WTC11 (cell line): Measurements from ENCODE around the gene TXNDC2. TPM values are rescaled to one million over a fixed set of nuclear protein-coding genes. Genes with fewer than 3 reads are reported as not detected.

Source experiments
- ATAC-seq: fragments of 200-7000 bp; cut with Tn5 transposase; 2 replicates; pipeline ENCODE4 v1.10.0; 2021; ENCODE audit warnings: mild to moderate bottlenecking, moderate library complexity
- CTCF ChIA-PET: fragments of 300-600 bp; sonication (Branson Sonifier 250); formaldehyde crosslinking; loops from one replicate; lab custom pipeline; 2021; ENCODE audit warnings: antibody characterized with exemption; lab: Charles Lee
- POLR2A ChIA-PET: fragments of 350-600 bp; sonication (Branson Sonifier 250); formaldehyde crosslinking; loops from one replicate; lab custom pipeline; 2021; ENCODE audit warnings: antibody characterized with exemption; lab: Charles Lee
- DNase-seq: peaks from one replicate; pipeline ENCODE4 v3.0.0; 2021; ENCODE audit warnings: low spot score
- H3K27ac Mint-ChIP-seq: 2 replicates; pipeline ENCODE4 v1.8.0; 2021; ENCODE audit warnings: mixed read lengths
- H3K27me3 Mint-ChIP-seq: 2 replicates; pipeline ENCODE4 v1.8.0; 2021; ENCODE audit warnings: low read depth, mild to moderate bottlenecking, moderate library complexity, mixed read lengths
- H3K36me3 Mint-ChIP-seq: 2 replicates; pipeline ENCODE4 v1.8.0; 2021; ENCODE audit warnings: mixed read lengths
- H3K4me1 Mint-ChIP-seq: 2 replicates; pipeline ENCODE4 v1.8.0; 2022; ENCODE audit warnings: mixed read lengths
- H3K4me3 Mint-ChIP-seq: 2 replicates; pipeline ENCODE4 v1.8.0; 2021; ENCODE audit warnings: mild to moderate bottlenecking, moderate library complexity, mixed read lengths
- H3K9me3 Mint-ChIP-seq: 2 replicates; pipeline ENCODE4 v1.8.0; 2021; ENCODE audit warnings: mixed read lengths
- CBFB ChIP-seq: sonication (generic); formaldehyde crosslinking; IDR thresholded peaks from 2 replicates; pipeline ENCODE4 v1.8.1; 2022; ENCODE audit warnings: mild to moderate bottlenecking, low read depth, missing genetic modification reagents
- ELF4 ChIP-seq: sonication (generic); formaldehyde crosslinking; IDR thresholded peaks from 2 replicates; pipeline ENCODE4 v1.8.1; 2022; ENCODE audit warnings: low read depth, mild to moderate bottlenecking, moderate library complexity, missing genetic modification reagents
- EMX1 ChIP-seq: fragments of 250-450 bp; sonication (Bioruptor Pico); IDR thresholded peaks from 2 replicates; pipeline ENCODE4 v1.8.0; 2021; ENCODE audit warnings: mild to moderate bottlenecking
- HMGA2 ChIP-seq: fragments of 250-450 bp; sonication (Bioruptor Pico); IDR thresholded peaks from 2 replicates; pipeline ENCODE4 v1.4.0; 2021; ENCODE audit warnings: mild to moderate bottlenecking, moderate library complexity
- JUN ChIP-seq: sonication (generic); formaldehyde crosslinking; IDR thresholded peaks from 2 replicates; pipeline ENCODE4 v1.8.0; 2023; ENCODE audit warnings: mild to moderate bottlenecking, missing genetic modification reagents
- NFYB ChIP-seq: sonication (generic); formaldehyde crosslinking; conservative IDR thresholded peaks from 2 replicates; pipeline ENCODE4 v1.8.0; 2022; ENCODE audit warnings: low read depth, missing genetic modification reagents
- SMAD4 ChIP-seq: sonication (generic); formaldehyde crosslinking; IDR thresholded peaks from 2 replicates; pipeline ENCODE4 v1.8.0; 2022; ENCODE audit warnings: mild to moderate bottlenecking, missing genetic modification reagents
- SOX15 ChIP-seq: fragments of 250-450 bp; sonication (Bioruptor Pico); IDR thresholded peaks from 2 replicates; pipeline ENCODE4 v1.9.0; 2021; ENCODE audit warnings: mild to moderate bottlenecking
- TEAD4 ChIP-seq: sonication (generic); formaldehyde crosslinking; IDR thresholded peaks from 2 replicates; pipeline ENCODE4 v1.8.0; 2022; ENCODE audit warnings: mild to moderate bottlenecking, missing genetic modification reagents
- ZBTB21 ChIP-seq: sonication (generic); formaldehyde crosslinking; IDR thresholded peaks from 2 replicates; pipeline ENCODE4 v1.8.1; 2023; ENCODE audit warnings: mild to moderate bottlenecking, missing genetic modification reagents, borderline replicate concordance
- ZNF263 ChIP-seq: sonication (generic); formaldehyde crosslinking; IDR thresholded peaks from 2 replicates; pipeline ENCODE4 v1.8.1; 2022; ENCODE audit warnings: low read depth, mild to moderate bottlenecking, moderate library complexity, missing genetic modification reagents
- total RNA-seq: library from RNA; stranded (reverse); gene quantifications from 3 replicates; pipeline ENCODE4 v1.2.3, GENCODE V29; 2021
- TF ChIP-seq, protein P1 (sequence below): sonication (generic); formaldehyde crosslinking; IDR thresholded peaks from 2 replicates; pipeline ENCODE4 v1.8.1; 2022; ENCODE audit warnings: low read depth, mild to moderate bottlenecking, moderate library complexity, missing genetic modification reagents, borderline replicate concordance
- TF ChIP-seq, protein P2 (sequence below): fragments of 200-600 bp; IDR thresholded peaks from 2 replicates; pipeline ENCODE4 v1.8.0; 2022; ENCODE audit warnings: antibody characterized with exemption
- TF ChIP-seq, protein P3 (sequence below): sonication (generic); formaldehyde crosslinking; IDR thresholded peaks from 2 replicates; pipeline ENCODE4 v1.8.1; 2022; ENCODE audit warnings: low read depth, missing genetic modification reagents, borderline replicate concordance
- TF ChIP-seq, protein P4 (sequence below): fragments of 250-450 bp; sonication (Bioruptor Pico); conservative IDR thresholded peaks from 2 replicates; pipeline ENCODE4 v1.9.0; 2021; ENCODE audit warnings: mild to moderate bottlenecking
- TF ChIP-seq, protein P5 (sequence below): sonication (generic); formaldehyde crosslinking; IDR thresholded peaks from 2 replicates; pipeline ENCODE4 v1.8.1; 2023; ENCODE audit warnings: mild to moderate bottlenecking, missing genetic modification reagents

Gene TXNDC2
- total RNA-seq, 1 experiment from 2014 or later: 0.26 TPM

DNA sequence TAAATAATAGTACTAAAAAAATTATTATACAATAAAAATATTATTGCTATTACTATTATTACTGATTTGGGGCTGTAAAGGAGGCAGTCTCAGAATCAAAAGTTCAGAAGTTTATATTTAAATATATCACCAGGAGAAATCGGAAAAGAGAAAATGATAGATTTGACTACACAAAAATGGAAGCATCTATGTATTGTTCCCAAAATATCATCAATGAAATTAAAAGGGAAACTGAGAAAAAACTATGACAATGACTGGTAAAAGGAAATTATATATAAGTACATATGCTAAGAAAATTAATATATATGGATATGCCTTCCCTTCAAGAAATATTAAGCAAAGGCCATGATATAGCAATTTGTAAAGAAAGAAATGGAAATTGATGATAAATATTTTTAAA lies 7.7 kb upstream of the TXNDC2 start (continued):
- TF ChIP-seq, protein P1, sequence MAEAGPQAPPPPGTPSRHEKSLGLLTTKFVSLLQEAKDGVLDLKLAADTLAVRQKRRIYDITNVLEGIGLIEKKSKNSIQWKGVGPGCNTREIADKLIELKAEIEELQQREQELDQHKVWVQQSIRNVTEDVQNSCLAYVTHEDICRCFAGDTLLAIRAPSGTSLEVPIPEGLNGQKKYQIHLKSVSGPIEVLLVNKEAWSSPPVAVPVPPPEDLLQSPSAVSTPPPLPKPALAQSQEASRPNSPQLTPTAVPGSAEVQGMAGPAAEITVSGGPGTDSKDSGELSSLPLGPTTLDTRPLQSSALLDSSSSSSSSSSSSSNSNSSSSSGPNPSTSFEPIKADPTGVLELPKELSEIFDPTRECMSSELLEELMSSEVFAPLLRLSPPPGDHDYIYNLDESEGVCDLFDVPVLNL: no peak
- TF ChIP-seq JUN: no peak
- TF ChIP-seq SOX15 (CRISPR knock-in tag): no peak
- no peak for TF ChIP-seq CBFB (CRISPR knock-in tag)
- TF ChIP-seq, all 79 proteins: peak for 0

DNA sequence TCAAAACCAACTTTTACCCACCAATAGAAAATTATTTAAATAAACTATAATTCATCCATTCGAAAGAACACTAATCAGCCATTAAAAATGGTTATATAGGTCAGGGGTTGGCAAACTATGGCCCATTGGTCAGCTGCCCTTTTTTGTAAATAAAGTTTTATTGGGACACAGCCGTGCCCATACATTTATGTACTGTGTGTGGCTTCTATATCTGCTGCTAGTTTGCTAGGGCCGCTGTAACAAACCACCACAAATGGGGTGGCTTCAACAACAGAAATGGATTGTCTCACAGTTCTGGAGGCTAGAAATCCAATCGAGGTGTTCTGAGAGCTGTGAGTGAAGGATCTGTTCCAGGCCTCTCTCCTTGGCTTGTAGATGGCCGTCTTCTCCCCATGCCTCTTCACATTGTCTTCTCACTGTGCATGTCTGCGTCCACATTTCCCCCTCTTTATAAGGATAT lies 7.0 kb upstream of the TXNDC2 start:
- Mint-ChIP-seq H3K4me3 (no peak overlapping the region), H3K27me3 (no peaks in the 10 kb centered on the region; the same call in 1 of the 2 replicates), H3K36me3 (no peaks in the 10 kb centered on the region), H3K27ac (no peak overlapping the region), H3K4me1 (peaks cover 5% of the 10 kb centered on the region), H3K9me3 (no peaks in the 10 kb centered on the region)
- TF ChIP-seq, protein P2, sequence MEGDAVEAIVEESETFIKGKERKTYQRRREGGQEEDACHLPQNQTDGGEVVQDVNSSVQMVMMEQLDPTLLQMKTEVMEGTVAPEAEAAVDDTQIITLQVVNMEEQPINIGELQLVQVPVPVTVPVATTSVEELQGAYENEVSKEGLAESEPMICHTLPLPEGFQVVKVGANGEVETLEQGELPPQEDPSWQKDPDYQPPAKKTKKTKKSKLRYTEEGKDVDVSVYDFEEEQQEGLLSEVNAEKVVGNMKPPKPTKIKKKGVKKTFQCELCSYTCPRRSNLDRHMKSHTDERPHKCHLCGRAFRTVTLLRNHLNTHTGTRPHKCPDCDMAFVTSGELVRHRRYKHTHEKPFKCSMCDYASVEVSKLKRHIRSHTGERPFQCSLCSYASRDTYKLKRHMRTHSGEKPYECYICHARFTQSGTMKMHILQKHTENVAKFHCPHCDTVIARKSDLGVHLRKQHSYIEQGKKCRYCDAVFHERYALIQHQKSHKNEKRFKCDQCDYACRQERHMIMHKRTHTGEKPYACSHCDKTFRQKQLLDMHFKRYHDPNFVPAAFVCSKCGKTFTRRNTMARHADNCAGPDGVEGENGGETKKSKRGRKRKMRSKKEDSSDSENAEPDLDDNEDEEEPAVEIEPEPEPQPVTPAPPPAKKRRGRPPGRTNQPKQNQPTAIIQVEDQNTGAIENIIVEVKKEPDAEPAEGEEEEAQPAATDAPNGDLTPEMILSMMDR: no peak
- TF ChIP-seq CBFB (CRISPR knock-in tag): no peak
- ChIA-PET POLR2A (no interaction called here), CTCF (no interaction called here)
- ATAC-seq (no peak), DNase-seq (no peak)

DNA sequence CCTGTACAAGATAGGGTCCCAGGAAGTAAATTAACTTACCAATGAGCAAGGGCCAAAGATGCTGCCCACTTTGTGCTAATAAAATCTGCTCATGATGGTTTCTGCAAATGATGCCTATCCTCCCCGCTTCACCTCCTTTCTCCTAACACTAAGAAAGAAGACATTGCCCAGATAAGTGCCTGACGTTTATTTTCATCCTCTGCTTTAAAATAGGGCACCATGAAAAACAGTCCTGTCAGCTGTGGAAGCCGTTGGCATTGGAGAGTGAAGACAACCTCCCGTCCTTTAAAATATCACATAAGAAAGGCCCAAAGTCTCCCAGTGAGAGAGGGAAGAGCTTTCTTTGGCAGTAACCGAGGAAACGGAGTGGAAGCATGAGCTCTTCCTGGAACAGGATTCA lies 1.7 kb upstream of the TXNDC2 start:
- Mint-ChIP-seq H3K27me3 (no peaks in the 10 kb centered on the region; the same call in 1 of the 2 replicates), H3K4me3 (no peak overlapping the region), H3K4me1 (no peaks in the 10 kb centered on the region), H3K9me3 (peaks cover 8% of the 10 kb centered on the region), H3K27ac (no peak overlapping the region), H3K36me3 (no peaks in the 10 kb centered on the region)
- ATAC-seq: no peak
- CTCF ChIA-PET: no interaction called here
- POLR2A ChIA-PET: no interaction called here
- TF ChIP-seq ZBTB21 (no peak), TEAD4 (no peak), NFYB (no peak)
- TF ChIP-seq, protein P3, sequence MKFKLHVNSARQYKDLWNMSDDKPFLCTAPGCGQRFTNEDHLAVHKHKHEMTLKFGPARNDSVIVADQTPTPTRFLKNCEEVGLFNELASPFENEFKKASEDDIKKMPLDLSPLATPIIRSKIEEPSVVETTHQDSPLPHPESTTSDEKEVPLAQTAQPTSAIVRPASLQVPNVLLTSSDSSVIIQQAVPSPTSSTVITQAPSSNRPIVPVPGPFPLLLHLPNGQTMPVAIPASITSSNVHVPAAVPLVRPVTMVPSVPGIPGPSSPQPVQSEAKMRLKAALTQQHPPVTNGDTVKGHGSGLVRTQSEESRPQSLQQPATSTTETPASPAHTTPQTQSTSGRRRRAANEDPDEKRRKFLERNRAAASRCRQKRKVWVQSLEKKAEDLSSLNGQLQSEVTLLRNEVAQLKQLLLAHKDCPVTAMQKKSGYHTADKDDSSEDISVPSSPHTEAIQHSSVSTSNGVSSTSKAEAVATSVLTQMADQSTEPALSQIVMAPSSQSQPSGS: no peak
- TF ChIP-seq, protein P4, sequence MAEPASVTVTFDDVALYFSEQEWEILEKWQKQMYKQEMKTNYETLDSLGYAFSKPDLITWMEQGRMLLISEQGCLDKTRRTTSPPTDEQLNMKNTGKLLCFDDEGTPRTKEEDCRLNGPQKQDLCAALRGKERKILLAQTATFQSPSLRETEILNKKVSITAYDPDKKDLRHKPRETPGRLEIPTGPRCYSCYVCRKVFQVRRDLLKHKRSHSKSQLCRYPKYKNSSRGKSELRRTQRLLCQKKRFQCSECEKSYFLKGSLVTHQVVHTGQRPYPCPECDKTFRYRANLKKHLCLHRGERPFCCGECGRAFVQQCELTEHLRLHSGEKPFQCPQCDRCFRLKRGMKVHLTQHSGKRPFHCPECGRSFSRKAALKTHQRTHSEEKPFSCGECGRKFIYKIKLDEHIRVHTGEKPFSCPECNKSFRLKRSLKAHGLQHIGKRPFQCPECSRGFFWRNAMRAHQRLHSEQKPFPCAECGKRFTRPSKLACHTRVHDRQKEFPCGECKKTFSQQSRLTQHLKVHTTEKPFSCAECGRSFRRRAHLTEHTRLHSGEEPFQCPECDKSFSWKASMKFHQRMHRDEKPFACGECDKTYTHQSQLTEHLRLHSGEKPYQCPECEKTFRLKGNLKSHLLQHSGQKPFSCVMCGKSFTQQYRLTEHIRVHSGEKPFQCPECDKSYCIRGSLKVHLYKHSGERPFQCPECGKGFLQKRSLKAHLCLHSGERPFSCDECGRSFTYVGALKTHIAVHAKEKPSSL: no peak
- no peak for DNase-seq

DNA sequence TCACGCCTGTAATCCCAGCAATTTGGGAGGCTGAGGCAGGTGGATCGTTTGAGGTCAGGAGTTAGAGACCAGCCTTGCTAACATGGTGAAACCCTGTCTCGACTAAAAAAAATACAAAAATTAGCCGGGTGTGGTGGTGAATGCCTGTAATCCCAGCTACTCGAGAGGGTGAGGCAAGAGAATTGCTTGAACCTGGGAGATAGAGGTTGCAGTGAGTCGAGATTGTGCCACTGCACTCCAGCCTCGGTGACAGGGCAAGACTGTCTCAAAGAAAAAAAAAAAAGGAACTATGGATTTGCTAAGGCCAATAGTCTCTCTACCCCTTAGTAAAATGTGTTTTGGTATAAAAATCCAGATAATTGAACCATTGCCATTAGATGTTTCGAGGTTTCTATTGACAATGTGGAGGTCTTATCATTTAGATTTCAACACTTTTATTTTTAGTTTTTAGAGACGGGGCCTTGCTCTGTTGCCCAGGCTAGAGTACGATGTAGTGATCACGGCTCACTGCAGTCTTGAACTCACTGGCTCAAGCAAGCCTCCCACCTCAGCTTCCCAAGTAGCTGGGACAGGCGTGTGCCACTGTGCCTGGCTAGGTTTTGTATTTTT lies 1.1 kb upstream of the TXNDC2 start:
- H3K4me3 Mint-ChIP-seq: no peak overlapping the region
- H3K27ac Mint-ChIP-seq: no peak overlapping the region
- no peaks in the 10 kb centered on the region for H3K36me3 Mint-ChIP-seq
- H3K27me3 Mint-ChIP-seq: no peaks in the 10 kb centered on the region; the same call in 1 of the 2 replicates
- no peak for DNase-seq
- no peaks in the 10 kb centered on the region for H3K4me1 Mint-ChIP-seq
- POLR2A ChIA-PET: no interaction called here
- no peak for ATAC-seq
- CTCF ChIA-PET: no interaction called here
- peaks cover 8% of the 10 kb centered on the region for H3K9me3 Mint-ChIP-seq
- TF ChIP-seq HMGA2: no peak
- TF ChIP-seq ZNF263: no peak
- no peak for TF ChIP-seq EMX1
- TF ChIP-seq, protein P5, sequence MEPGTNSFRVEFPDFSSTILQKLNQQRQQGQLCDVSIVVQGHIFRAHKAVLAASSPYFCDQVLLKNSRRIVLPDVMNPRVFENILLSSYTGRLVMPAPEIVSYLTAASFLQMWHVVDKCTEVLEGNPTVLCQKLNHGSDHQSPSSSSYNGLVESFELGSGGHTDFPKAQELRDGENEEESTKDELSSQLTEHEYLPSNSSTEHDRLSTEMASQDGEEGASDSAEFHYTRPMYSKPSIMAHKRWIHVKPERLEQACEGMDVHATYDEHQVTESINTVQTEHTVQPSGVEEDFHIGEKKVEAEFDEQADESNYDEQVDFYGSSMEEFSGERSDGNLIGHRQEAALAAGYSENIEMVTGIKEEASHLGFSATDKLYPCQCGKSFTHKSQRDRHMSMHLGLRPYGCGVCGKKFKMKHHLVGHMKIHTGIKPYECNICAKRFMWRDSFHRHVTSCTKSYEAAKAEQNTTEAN: no peak
- no peak for TF ChIP-seq SMAD4 (CRISPR knock-in tag)
- no peak for TF ChIP-seq ELF4 (CRISPR knock-in tag)
- TF ChIP-seq, protein P2: no peak
